ENCODE measurements around the gene ZDHHC22. TPM values are rescaled to one million over a fixed set of nuclear protein-coding genes. Genes with fewer than 3 reads are reported as not detected.

The ZDHHC22 gene
- total RNA-seq, 1 donor from 2014 or later: under 0.01 TPM

Other genes starting within 250 kb of the ZDHHC22 start
- gene IRF2BPL, start 113.1 kb downstream of the ZDHHC22 start, total RNA-seq: 26.7 TPM
- gene CIPC, start 43.5 kb downstream of the ZDHHC22 start, total RNA-seq: 18.1 TPM
- 0.89 TPM for gene TMEM63C, start 40.0 kb upstream of the ZDHHC22 start, total RNA-seq
- not detected for gene NGB, start 129.4 kb upstream of the ZDHHC22 start, total RNA-seq
- gene POMT2, start 179.1 kb upstream of the ZDHHC22 start, total RNA-seq: 17.1 TPM
- 10.9 TPM for gene GSTZ1, start 179.2 kb upstream of the ZDHHC22 start, total RNA-seq
- 8.0 TPM for gene TMED8, start 235.3 kb upstream of the ZDHHC22 start, total RNA-seq
- gene SAMD15, start 235.6 kb upstream of the ZDHHC22 start, total RNA-seq: 0.79 TPM

Data from skin of body (tissue), 1 donor.